ENCODE measurements around the gene CCZ1B.

DNA sequence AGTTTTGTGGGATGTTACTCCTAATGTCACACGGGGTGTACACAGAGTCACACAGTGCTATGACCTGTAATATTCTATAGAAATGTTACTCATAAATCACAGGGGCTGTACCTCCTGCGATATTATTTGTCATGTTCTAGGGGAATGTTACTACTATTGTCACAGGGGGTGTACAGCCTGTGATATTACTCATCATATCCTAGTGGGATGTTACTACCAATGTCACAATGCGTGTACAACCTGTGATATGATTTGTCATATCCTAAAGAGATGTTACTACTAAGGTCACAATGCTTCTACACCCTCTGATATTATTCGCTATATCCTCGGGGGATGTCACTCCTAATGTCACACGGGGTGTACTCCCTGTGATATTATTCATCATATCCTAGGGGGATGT lies 7.6 kb upstream of the CCZ1B start:
- TF ChIP-seq POLR2A (IDR thresholded peaks at IDR 0.05; ENCODE audit: control extremely low read depth in 1 of 2, low read depth in 2 of 2, low read length in 2 of 2) = no peak
- TF ChIP-seq CTCF (IDR thresholded peaks at IDR 0.05; ENCODE audit: control extremely low read depth in 1 of 3, insufficient read depth in 1 of 3, low read depth in 1 of 3, low read length in 3 of 3) = no peak
- TF ChIP-seq RAD21 (IDR thresholded peaks at IDR 0.05 in 1 of 2, conservative IDR thresholded peaks at IDR 0.05 in 1 of 2; ENCODE audit: low read depth in 2 of 2, low read length in 2 of 2) = no peak
- TF ChIP-seq EZH2 (IDR thresholded peaks at IDR 0.05; ENCODE audit: low read depth, low read length, severe bottlenecking) = no peak
- TF ChIP-seq EGR1 (IDR thresholded peaks at IDR 0.05; ENCODE audit: borderline replicate concordance, low read depth, low read length) = no peak
- TF ChIP-seq POLR2AphosphoS5 (IDR thresholded peaks at IDR 0.05; ENCODE audit: low read depth, low read length) = no peak
- TF ChIP-seq GTF2F1 (IDR thresholded peaks at IDR 0.05; ENCODE audit: borderline replicate concordance, low read depth, low read length) = no peak
- TF ChIP-seq TAF7 (optimal IDR thresholded peaks at IDR 0.05; ENCODE audit: borderline replicate concordance, low read depth, low read length) = no peak

All from H1 (cell line).